Smooth muscle cell (in vitro differentiated cells): ENCODE data around the gene TMEM232. TPM values are rescaled to one million over a fixed set of nuclear protein-coding genes. Genes with fewer than 3 reads are reported as not detected.
"Not testable (repeated sequence)": the region's sequence is repeated elsewhere in the genome, so short reads cannot be mapped to it uniquely, and the experiment has no call there.

Source experiments
- DNase-seq: peaks from one replicate; lab custom pipeline; 2025; ENCODE audit not compliant: unreplicated experiment; lab: John Stamatoyannopoulos, UW
- H2AFZ ChIP-seq: fragments of 200-600 bp; sonication (generic); 2 replicates; pipeline ENCODE4 v1.6.0; 2016; ENCODE audit warnings: antibody characterized with exemption, low read depth, mild to moderate bottlenecking
- H3F3A ChIP-seq: fragments of 200-600 bp; sonication (generic); 2 replicates; pipeline ENCODE4 v1.6.0; 2017; ENCODE audit warnings: antibody characterized with exemption, low read depth
- H3K27ac ChIP-seq: fragments of 200-600 bp; sonication (generic); 2 replicates; pipeline ENCODE4 v1.5.1; 2016; ENCODE audit warnings: low read depth, mild to moderate bottlenecking
- H3K27me3 ChIP-seq: fragments of 200-600 bp; sonication (generic); 2 replicates; pipeline ENCODE4 v1.6.1; 2016; ENCODE audit warnings: low read depth, mild to moderate bottlenecking
- H3K36me3 ChIP-seq: fragments of 200-600 bp; sonication (generic); 2 replicates; pipeline ENCODE4 v1.5.1; 2016; ENCODE audit warnings: low read depth
- H3K4me1 ChIP-seq: fragments of 200-600 bp; sonication (generic); 2 replicates; pipeline ENCODE4 v1.5.1; 2016; ENCODE audit warnings: low read depth
- H3K4me2 ChIP-seq: fragments of 200-600 bp; sonication (generic); 2 replicates; pipeline ENCODE4 v1.6.0; 2016; ENCODE audit warnings: mild to moderate bottlenecking
- H3K4me3 ChIP-seq: fragments of 200-600 bp; sonication (generic); 2 replicates; pipeline ENCODE4 v1.5.1; 2016; ENCODE audit warnings: mild to moderate bottlenecking
- H3K79me2 ChIP-seq: fragments of 200-600 bp; sonication (generic); 2 replicates; pipeline ENCODE4 v1.6.0; 2016; ENCODE audit warnings: low read depth, mild to moderate bottlenecking
- H3K9ac ChIP-seq: fragments of 200-600 bp; sonication (generic); 2 replicates; pipeline ENCODE4 v1.6.0; 2016; ENCODE audit warnings: low read depth
- H3K9me3 ChIP-seq: fragments of 200-600 bp; sonication (generic); replicated peaks from 2 replicates; pipeline ENCODE4 v1.5.1; 2016; ENCODE audit warnings: low read depth
- H4K20me1 ChIP-seq: fragments of 200-600 bp; sonication (generic); 2 replicates; pipeline ENCODE4 v1.6.0; 2016; ENCODE audit warnings: low read depth
- CTCF ChIP-seq: fragments of 200-600 bp; sonication (generic); IDR thresholded peaks from 2 replicates; pipeline ENCODE4 v1.5.1; 2017; ENCODE audit warnings: borderline replicate concordance, mild to moderate bottlenecking, antibody characterized with exemption; ENCODE audit not compliant: insufficient read depth, poor library complexity, severe bottlenecking
- WGBS: methylation state at CpG from one replicate; pipeline ENCODE4 v1.1.7; 2016; ENCODE audit warnings: low lambda C conversion rate; 5-methylcytosine and 5-hydroxymethylcytosine counted together
- polyA plus RNA-seq: library from polyadenylated mRNA; unstranded; fragments of >200 nt; fragmentation: Nextera tagmentation; extraction: Ambion mirVana; gene quantifications from 2 replicates; pipeline ENCODE4 v1.2.1, GENCODE V29; 2016
- total RNA-seq: library from RNA; depleted of rRNA; stranded (reverse); fragments of >200 nt; gene quantifications from 2 replicates; pipeline ENCODE4 v1.2.3, GENCODE V29; 2014

Gene TMEM232
- total and polyA plus RNA-seq, 2 experiments from 2014 or later: 0.49 to 1.0 TPM

DNA sequence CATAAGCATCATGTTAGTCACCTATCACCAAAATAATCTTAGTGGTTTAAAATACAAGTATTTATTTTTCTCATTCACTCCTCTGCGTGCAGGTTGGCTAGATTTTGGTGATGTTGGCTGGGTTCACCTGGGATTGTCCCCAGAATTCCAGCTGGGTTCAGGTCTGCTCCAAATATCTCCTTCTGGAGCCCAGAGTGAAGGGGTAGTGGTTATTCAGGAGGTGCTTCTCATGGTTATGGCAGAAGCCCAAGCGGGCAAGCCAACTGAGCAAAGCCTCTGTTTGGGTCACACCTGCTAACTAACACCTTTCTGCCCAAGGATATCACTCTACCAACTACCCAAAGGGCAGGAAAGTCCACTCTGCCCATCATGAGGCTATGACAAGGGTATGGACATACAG, 7.6 kb upstream of the TMEM232 start:
- H3K27ac ChIP-seq: no peak overlapping the region
- 95% methylated on average over 2 of the region's 2 CpGs for WGBS
- no peaks in the 10 kb centered on the region for H3F3A ChIP-seq
- H3K4me3 ChIP-seq: no peak overlapping the region
- H3K9me3 ChIP-seq: no peaks in the 10 kb centered on the region
- no peaks in the 10 kb centered on the region for H3K36me3 ChIP-seq
- H3K9ac ChIP-seq: no peak overlapping the region
- peaks cover 5% of the 10 kb centered on the region for H3K4me1 ChIP-seq
- no peaks in the 10 kb centered on the region for H4K20me1 ChIP-seq
- no peaks in the 10 kb centered on the region for H3K79me2 ChIP-seq
- TF ChIP-seq CTCF: no peak
- no peak overlapping the region for H3K4me2 ChIP-seq
- peaks cover 13% of the 10 kb centered on the region for H3K27me3 ChIP-seq
- H2AFZ ChIP-seq: no peak overlapping the region
- DNase-seq: no peak

- not testable (repeated sequence) for DNase-seq, H3K4me2 ChIP-seq, H3F3A ChIP-seq, H4K20me1 ChIP-seq, H3K9me3 ChIP-seq, H3K36me3 ChIP-seq, H3K4me3 ChIP-seq, H3K9ac ChIP-seq, H3K27me3 ChIP-seq, H2AFZ ChIP-seq, H3K79me2 ChIP-seq, H3K4me1 ChIP-seq, H3K27ac ChIP-seq
- 90% methylated on average over 2 of the region's 2 CpGs for WGBS
Measured at GRCh38 chr5:110731499-110731898, 5.0 kb upstream of the TMEM232 start.

DNA sequence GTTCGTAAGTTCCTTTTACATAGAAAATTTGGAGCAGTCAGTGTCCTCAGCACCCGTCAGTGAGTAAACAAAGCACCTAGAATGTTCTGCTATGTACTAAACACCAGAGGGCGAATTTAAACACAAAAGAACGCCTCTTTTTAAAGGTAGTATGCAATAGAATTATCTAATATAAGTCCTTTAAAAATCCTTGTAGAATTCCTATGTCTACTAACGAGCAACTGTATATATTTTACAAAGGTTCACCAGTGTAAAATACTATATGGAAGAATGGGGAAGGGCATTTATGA, 499 bp upstream of the TMEM232 start:
- Histone ChIP-seq H4K20me1 (no peaks in the 10 kb centered on the region), H3K4me2 (peak overlapping the region; percentile 97), H3K4me3 (peak overlapping the region; percentile 74), H3K9me3 (no peaks in the 10 kb centered on the region), H3K79me2 (no peaks in the 10 kb centered on the region), H2AFZ (peak overlapping the region; percentile 100), H3K27me3 (no peaks in the 10 kb centered on the region), H3K4me1 (no peaks in the 10 kb centered on the region), H3K27ac (no peak overlapping the region), H3K36me3 (no peaks in the 10 kb centered on the region), H3F3A (no peaks in the 10 kb centered on the region), H3K9ac (peak overlapping the region; percentile 49)
- WGBS: 46% methylated on average over 5 of the region's 5 CpGs
- peak; percentile 6 for TF ChIP-seq CTCF
- no peak for DNase-seq

DNA sequence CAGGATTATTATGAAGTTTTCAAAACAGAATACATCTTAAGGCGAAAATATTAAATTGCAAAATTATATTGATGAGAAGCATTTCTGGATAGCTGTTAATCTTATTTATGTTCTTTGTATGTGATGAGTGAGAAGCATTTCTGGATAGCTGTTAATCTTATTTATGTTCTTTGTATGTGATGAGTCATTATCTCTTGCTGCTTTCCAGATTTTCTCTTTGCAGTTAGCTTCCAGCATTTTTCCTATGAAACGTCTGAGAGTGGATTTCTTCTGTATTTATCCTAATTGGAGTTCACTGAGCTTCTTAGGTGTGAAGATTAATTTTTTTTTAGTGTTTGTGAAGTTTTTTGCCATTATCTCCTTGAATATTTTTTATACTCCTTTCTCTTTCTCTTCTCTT, 8.2 kb downstream of the TMEM232 start:
- WGBS: 51% methylated on average over 2 of the region's 2 CpGs
- H4K20me1 ChIP-seq: no peaks in the 10 kb centered on the region
- no peaks in the 10 kb centered on the region for H3K36me3 ChIP-seq
- no peak overlapping the region for H3K9ac ChIP-seq
- no peak overlapping the region for H3K4me2 ChIP-seq
- no peaks in the 10 kb centered on the region for H3K79me2 ChIP-seq
- no peaks in the 10 kb centered on the region for H3F3A ChIP-seq
- no peak overlapping the region for H2AFZ ChIP-seq
- H3K9me3 ChIP-seq: no peaks in the 10 kb centered on the region
- H3K27me3 ChIP-seq: no peaks in the 10 kb centered on the region
- DNase-seq: no peak
- no peaks in the 10 kb centered on the region for H3K4me1 ChIP-seq
- TF ChIP-seq CTCF: no peak
- no peak overlapping the region for H3K27ac ChIP-seq
- H3K4me3 ChIP-seq: no peak overlapping the region
